GM19328 (cell line): ENCODE measurements around the gene NBEA.

ENCODE experiments used
- ATAC-seq: cut with Tn5 transposase; IDR thresholded peaks from one replicate; pipeline ENCODE4 v1.9.1; 2021; ENCODE audit warnings: mild to moderate bottlenecking, moderate library complexity; ENCODE audit not compliant: unreplicated experiment

NBEA gene

DNA sequence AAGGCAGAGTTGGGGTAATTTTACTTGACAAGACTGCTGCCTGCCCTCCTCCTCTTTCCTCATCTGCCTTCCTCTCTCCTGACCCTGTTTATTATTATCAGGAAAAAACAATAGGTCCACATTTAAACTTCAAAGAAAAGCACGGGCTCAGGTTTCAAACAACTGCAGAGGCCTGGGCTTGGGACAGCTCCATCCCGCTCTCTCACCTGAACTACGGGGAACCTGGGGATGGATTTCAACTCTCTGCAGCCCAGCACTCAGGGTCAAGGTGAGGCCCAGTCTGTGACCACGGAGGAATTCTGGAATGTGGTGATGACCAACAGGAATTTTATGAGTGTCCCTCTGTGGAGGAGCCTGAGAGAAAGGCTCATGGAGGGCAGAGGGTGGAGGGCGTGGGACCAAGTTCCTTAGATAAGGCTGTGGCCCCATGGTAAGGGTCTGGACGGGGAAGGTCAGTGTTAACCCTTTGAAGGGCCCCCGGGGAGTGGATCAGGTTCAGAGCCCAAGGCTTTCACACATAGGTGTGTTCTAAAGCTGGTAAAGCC is 755.2 kb downstream of the NBEA start:
- no peak for ATAC-seq

DNA sequence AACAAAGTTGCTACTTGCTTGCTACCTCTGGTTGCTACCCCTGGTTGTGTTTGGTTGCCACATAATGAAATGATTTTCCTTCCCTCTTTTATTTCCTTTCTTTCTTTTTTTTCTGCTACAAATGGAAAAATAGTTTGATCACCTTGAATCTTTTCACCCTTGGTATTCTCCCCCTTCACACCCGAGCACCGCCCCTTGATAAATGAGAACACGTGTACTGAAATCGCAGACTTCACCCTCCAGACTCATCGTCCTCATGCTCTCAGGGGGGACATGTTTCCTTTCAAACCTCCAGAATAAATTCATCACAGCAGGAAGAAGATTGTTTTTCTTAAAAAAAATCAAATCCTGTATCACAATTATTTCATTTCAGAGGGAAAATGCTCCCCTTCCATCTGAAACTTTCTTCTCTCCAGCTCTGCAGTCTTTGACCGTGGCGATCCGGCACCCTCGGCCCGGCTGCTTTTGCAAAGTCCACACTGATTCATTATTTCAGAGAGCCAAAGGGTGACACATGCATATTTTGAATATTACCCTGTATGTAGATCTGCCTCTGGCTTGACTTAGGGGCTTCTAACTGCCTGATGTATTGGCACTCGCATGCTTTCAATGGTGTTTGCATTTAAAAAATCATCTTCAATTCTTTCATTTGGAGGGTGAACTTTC is 757.0 kb downstream of the NBEA start:
- ATAC-seq, result no peak

DNA sequence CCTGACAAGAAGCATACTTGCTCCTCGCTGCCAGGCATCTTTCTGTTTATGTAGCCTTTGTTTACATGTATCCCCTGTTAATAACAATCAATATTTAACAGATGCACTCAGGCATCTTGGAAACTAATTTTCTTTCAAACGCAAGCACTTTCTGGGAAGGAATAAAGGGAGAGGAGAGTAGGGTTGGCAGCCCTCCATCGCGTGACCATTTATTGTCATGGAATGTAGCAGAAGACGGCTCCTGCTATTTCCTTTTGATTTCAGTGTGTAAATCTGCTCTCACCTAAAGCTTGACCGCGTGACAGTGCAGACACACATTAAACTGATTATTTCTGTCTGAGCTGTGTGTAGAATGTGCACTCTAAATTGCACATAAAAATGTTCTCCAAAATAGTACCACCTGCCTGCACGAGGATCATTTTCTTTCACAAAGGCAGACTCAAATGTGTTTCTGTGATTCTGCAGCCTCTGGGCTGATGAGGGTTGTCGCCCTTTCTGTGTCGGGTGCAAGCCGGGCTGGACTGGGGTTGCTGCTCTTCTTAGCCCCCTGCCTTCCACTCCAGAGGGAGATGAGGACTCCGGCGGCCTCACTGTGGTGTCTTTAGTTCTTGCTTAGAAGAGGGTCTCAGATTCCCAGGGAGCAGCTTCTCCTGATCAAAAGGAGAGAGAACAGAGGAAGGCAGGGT is 757.9 kb downstream of the NBEA start:
- ATAC-seq, result no peak

DNA sequence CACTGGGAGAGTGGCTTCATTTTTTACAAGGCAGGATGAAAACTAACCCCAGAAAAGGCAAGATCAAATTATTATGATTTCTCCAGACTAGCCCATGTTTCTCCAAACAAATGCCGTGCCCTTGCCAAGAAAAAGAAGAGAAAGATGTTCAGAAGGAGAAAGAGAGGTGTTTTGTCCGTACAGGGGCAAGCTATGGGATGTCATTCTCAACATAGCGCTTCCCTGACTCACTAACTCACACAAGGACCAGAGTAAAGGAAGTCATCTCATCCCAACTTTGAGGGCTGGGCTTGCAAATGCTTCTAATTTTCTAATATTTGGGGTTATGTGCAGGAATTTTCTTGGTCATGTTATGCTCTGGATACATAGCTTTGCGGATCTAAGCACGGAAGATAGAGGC is 758.6 kb downstream of the NBEA start:
- no peak for ATAC-seq

DNA sequence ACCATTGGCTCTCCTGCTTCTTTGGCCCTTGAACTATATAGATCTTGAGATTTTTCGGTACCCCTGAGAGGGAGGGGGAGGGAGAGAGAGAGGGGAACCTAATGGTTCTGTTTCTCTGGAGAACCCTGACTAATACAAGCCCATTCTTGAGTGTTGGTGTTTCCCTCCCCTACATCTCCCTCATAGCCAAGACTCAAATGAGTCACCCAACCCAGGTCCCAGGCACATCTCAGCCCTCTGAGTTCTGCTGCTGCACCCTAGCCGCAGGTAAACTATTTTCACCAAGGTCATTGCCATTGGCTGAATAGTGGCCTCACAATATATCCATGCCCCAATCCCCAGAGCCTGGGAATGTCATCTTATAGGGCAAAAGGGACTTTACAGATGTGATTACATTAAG is 760.2 kb downstream of the NBEA start:
- no peak for ATAC-seq

DNA sequence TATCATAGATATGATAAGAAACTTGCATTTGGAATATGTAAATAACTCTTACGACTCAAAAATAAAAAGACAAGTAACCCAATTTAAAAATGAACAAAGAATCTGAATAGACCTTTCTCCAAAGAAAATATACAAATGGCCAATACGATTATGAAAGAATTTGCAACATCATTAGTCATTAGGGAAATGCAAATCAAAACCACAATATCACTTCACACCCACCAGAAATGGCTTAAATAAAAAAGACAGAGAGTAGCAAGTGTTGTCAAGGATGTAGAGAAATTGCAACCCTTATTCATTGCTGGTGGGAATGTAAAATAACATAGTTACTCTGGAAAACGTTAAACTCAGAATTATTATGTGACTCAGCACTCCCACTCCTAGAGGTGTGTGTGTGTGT is 761.0 kb downstream of the NBEA start:
- ATAC-seq, result no peak

DNA sequence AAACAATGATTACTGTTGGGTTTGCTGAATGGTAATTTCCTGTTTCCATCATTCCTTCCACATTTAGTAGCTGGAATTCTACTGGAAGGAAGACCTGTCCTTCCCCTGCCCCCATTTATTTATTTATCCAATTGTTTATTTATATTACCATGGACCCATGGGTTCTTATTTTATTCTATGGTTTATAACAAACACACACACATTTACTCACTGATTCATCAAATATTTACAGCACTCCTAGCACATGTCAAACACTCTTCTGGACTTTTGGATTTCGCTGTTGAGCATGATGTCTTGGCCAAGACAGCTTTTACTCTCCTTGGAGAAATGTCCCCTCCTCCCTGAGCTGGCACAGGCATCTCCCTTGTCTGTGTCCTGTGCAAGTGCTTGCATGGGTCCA is 762.3 kb downstream of the NBEA start:
- ATAC-seq, result no peak

DNA sequence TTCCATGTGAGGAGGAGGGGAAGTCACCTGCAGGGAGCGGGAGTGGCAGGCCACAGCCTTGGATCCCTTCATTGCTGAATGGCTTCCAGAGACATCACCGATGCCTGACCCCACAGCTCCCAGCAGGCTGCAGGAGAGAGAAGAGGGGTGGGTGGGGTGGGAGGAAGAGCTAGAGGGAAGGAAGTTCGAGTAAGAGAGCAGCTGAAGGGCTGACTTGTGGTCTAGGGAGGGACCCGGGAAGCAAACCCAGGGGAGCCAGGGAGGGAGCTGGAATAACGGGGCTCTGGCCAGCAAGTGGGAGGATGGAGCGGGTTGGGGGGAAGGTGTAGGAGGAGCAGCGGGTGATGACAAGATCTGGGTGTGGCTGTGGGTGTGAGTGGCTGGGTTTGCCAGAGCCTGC is 764.2 kb downstream of the NBEA start:
- ATAC-seq, result no peak

DNA sequence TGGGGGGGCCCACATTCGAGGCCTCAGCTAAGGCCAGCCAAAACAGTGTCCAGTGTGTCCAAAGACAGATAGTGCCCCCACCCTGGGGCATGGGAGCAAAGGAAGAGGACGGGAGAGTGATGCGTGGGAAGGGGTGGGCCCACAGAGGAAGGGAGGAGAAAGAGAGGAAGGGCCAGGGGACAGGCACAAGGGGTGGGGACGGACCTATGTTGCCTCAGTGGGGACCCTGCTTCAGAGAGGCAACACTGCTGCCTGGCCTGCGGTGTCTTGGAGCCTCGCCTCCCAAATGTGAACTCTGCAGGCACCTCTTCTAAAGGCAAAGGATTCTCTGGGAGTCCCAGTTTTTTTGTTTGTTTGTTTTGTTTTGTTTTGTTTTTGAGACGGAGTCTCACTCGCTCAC is 764.7 kb downstream of the NBEA start:
- ATAC-seq, result no peak

DNA sequence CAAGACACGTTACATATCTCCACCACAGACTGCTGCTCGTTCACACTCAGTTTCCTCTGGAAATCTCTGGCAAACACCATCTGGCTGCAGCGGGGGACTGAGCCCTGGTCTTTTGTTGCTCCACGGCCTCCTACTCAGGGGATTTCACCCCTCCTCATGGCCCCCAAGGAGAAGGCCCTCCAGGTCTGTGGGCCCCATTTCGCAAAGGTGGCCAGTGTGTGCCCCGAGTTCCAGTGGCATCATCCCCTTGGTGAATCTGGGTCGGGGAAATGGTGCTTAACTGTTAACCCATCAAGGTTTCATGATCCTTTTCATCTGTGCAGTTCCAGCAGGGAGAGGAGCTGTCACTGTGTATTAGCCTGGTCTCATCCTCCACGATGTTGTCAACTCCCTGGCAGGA is 769.8 kb downstream of the NBEA start:
- ATAC-seq, result no peak

DNA sequence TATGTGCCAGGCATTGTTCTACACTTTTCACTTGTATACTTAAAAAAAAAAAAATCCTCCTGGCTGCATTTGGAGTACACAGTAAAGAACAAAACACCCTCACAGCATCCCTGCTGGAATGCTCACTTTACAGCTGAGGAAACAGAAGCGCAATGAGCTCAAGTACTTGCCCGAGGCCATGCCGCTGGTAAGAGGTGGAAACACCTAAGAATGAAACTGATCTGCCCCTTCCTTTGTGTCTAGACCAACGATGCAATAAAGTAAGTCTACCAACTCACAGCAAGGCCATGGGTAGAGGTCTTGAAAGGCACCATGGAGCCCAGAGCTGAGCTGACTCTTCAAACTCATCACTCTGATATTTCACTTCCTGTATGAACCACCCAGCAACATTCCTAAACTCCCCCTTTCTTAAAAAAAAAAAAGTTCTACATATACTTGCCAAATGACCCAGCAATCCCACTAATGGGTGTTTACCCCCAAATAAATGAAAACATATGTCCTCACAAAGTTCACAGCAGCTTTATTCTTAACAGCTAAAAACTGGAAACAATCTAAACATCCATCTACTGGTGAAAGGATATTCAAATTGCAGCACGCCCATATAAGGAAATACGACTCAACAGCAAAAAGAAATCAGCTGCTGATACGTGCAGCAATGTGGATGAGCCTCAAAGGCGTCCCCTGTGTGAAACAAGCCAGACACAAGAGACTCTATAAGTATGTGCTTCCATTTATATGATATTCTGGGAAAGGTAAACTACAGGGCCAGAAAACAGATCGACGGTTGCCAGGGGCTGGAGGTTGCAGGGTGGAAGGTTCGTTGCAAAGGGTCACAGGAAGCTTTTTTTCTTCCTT is 771.1 kb downstream of the NBEA start:
- no peak for ATAC-seq

DNA sequence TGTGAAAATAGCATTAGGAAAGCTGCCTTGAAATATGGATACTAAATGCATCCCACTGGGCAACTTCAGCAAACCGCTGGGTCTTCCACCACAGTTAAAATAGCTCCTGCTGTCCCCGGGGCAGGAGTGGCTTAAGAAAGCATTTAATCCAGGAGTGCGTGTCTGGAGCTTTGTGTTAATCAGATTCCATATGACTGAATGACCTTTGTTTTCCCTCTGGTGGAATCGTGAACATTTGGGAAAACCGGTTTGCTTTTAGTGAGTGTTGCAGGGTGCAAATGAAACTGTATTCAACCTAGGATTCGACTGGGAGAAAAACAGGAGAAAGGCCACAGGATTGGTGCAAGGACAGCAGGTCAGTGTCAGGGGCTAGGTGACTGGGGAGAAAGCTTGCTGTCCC is 772.1 kb downstream of the NBEA start:
- ATAC-seq, result no peak

DNA sequence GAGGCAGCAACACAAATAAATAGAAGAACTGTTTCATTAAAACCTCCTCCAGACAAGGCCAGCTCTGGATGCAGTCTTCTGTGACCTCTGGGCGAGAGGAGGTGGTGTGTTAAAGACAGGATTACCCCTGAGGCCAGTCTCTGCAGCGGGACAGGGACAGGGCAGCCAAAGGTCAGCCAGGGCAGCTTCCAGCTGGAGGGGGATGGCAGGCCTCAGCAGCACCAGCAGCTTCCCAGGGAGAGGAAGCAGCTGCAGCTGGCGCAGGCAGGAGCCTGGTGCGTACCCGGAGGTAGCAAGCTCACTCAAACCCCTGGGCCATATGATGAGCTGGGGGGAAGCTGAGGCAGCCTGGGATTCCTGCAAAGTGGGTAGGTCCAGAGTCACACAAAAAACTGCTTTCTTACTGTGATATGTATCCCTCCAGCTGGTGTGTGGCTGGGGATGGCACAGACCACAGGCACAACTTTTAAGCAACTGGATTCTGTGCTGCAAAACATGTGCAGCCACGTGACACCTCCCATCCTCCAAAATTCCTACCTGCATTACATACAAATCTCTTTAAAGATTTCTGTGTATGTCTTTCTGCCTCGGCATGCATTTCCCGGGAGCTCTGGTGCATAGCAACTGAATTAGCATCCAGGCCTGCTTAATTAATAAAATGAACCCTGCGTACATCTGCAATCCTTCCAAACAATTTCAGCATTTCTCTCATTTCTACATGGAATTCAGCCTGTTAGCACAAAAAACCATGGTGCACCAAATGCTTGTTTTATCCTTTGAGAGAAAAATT is 772.7 kb downstream of the NBEA start:
- no peak for ATAC-seq

DNA sequence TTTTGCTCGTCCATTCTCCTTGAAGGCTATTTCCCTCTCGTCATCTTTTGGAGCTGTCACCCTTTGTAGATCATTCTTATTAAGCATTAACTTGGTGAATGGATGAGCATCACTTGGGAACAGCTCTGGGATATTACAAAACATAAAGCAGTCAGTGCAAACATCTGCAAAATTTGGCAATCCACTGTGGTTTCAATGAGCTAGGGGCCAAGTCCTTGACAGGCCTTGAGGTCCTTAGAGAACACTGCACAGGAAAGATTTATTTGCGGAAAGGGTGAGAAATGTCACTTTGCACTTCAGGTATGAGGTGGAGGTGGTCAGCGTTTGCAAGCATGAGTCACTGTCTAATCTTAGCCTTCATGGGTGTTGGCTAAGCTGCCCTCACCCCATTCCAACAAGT is 774.1 kb downstream of the NBEA start:
- no peak for ATAC-seq

DNA sequence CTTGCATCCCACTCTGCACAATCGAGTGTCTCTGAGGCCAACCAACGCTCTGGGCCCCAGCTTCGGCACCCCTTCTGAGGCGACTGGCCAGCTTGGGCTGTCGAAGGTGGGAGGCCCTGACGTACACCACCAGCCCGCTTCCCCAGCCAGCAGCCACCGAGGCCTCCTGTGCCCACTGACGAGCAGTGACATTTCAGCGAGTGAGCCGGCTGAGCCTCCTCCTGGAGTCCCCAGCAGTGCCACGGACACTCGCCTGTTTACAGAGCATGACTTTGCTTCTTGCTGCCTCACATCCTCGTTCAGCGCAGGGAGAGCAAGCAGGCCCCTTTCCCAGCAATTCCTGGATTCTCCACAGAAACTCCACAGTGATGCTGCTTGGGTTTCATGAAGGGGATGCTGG is 774.7 kb downstream of the NBEA start:
- no peak for ATAC-seq

DNA sequence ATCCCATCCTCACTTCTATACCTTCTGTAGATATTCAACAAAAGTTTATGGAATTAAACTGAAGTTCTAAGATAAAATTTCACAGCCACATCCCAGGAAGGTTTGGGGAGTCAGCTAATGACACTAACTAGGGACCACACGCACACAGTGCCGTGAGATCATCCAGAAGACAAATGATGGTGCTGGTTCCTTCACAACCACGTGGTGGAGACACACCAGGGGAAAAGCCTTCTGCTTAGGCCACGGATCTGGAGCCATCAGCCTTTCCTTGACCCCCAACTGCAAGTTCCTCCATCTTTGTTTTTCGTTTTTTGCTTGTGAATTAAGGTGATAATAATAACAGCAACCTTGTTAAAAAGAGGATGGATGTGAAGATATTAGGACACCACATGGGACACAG is 776.0 kb downstream of the NBEA start:
- ATAC-seq, result no peak

DNA sequence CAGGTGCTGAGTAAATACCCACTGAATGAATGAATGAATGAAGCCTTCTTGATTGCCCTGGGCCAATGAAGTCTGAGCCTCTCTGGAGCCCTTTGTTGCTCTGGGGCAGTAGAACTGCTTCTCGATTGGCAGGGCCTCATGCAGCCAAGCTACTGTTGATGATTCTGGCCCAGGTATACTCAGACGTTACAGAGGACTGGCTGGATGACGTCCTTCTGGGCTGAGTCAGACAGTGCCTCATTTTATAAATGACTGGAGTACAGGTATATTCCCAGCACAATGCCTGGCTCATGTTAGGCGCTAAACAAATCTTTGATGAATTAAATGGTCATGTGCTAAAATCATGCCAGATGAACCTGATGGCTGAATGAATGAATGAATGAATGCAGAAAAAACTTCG is 778.2 kb downstream of the NBEA start:
- no peak for ATAC-seq

DNA sequence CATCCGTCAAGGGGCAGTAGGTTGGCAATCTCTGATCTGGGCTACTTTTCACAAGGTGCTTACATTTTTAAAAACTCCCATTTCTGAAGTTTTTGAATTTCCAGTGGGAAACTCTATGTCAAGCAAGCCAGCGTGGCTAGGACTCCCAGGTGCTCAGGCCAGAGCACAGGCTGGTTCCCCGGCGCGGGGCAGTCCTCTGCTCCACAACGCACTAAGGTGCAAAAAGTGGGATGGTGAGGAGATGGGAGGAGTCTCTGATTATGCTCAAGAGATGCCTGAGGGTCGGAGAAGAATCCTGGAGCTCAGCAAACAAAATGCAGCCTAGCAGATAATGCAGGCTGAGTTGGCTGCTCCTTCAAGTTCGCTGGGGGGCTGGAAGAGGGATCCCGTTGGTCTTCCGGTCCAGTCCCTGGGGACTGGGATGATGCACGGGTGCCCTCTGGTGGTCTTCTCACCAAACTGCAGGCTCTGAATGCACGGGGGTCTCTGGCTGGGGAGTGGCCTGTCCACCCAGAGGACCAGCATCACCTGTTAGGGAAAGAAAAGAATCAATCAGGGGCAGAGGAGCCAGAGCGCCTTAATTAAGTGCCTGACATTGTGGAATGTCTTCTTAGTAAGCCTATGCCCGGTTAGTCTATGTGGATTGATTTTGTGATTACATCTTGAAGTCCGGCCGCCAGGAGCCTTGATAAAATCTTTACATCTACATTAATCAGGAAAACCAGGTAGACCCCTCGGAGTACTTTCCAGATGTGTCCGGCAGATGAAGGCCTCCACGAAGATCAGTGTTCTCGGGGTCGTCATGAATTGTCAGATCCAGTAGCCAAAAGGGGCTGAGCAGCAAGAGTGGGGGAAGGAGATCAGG is 778.9 kb downstream of the NBEA start:
- no peak for ATAC-seq
